Smooth muscle cell (in vitro differentiated cells): ENCODE data around the gene PPIH. TPM values are rescaled to one million over a fixed set of nuclear protein-coding genes. Genes with fewer than 3 reads are reported as not detected.

ENCODE experiments used
- DNase-seq: peaks from one replicate; lab custom pipeline; 2025; ENCODE audit not compliant: unreplicated experiment; lab: John Stamatoyannopoulos, UW
- H2AFZ ChIP-seq: fragments of 200-600 bp; sonication (generic); 2 replicates; pipeline ENCODE4 v1.6.0; 2016; ENCODE audit warnings: antibody characterized with exemption, low read depth, mild to moderate bottlenecking
- H3F3A ChIP-seq: fragments of 200-600 bp; sonication (generic); 2 replicates; pipeline ENCODE4 v1.6.0; 2017; ENCODE audit warnings: antibody characterized with exemption, low read depth
- H3K27ac ChIP-seq: fragments of 200-600 bp; sonication (generic); 2 replicates; pipeline ENCODE4 v1.5.1; 2016; ENCODE audit warnings: low read depth, mild to moderate bottlenecking
- H3K27me3 ChIP-seq: fragments of 200-600 bp; sonication (generic); 2 replicates; pipeline ENCODE4 v1.6.1; 2016; ENCODE audit warnings: low read depth, mild to moderate bottlenecking
- H3K36me3 ChIP-seq: fragments of 200-600 bp; sonication (generic); 2 replicates; pipeline ENCODE4 v1.5.1; 2016; ENCODE audit warnings: low read depth
- H3K4me1 ChIP-seq: fragments of 200-600 bp; sonication (generic); 2 replicates; pipeline ENCODE4 v1.5.1; 2016; ENCODE audit warnings: low read depth
- H3K4me2 ChIP-seq: fragments of 200-600 bp; sonication (generic); 2 replicates; pipeline ENCODE4 v1.6.0; 2016; ENCODE audit warnings: mild to moderate bottlenecking
- H3K4me3 ChIP-seq: fragments of 200-600 bp; sonication (generic); 2 replicates; pipeline ENCODE4 v1.5.1; 2016; ENCODE audit warnings: mild to moderate bottlenecking
- H3K79me2 ChIP-seq: fragments of 200-600 bp; sonication (generic); 2 replicates; pipeline ENCODE4 v1.6.0; 2016; ENCODE audit warnings: low read depth, mild to moderate bottlenecking
- H3K9ac ChIP-seq: fragments of 200-600 bp; sonication (generic); 2 replicates; pipeline ENCODE4 v1.6.0; 2016; ENCODE audit warnings: low read depth
- H3K9me3 ChIP-seq: fragments of 200-600 bp; sonication (generic); replicated peaks from 2 replicates; pipeline ENCODE4 v1.5.1; 2016; ENCODE audit warnings: low read depth
- H4K20me1 ChIP-seq: fragments of 200-600 bp; sonication (generic); 2 replicates; pipeline ENCODE4 v1.6.0; 2016; ENCODE audit warnings: low read depth
- CTCF ChIP-seq: fragments of 200-600 bp; sonication (generic); IDR thresholded peaks from 2 replicates; pipeline ENCODE4 v1.5.1; 2017; ENCODE audit warnings: borderline replicate concordance, mild to moderate bottlenecking, antibody characterized with exemption; ENCODE audit not compliant: insufficient read depth, poor library complexity, severe bottlenecking
- WGBS: methylation state at CpG from one replicate; pipeline ENCODE4 v1.1.7; 2016; ENCODE audit warnings: low lambda C conversion rate; 5-methylcytosine and 5-hydroxymethylcytosine counted together
- polyA plus RNA-seq: library from polyadenylated mRNA; unstranded; fragments of >200 nt; fragmentation: Nextera tagmentation; extraction: Ambion mirVana; gene quantifications from 2 replicates; pipeline ENCODE4 v1.2.1, GENCODE V29; 2016
- total RNA-seq: library from RNA; depleted of rRNA; stranded (reverse); fragments of >200 nt; gene quantifications from 2 replicates; pipeline ENCODE4 v1.2.3, GENCODE V29; 2014

The PPIH gene
- total and polyA plus RNA-seq, 2 experiments from 2014 or later: 38.5 to 42.9 TPM

GRCh38 chr1:42684139-42684538 is 25.9 kb downstream of the PPIH start:
- H3K9ac ChIP-seq: peak overlapping the region; percentile 53
- H3K27me3 ChIP-seq: no peaks in the 10 kb centered on the region
- H4K20me1 ChIP-seq: peaks cover 63% of the 10 kb centered on the region
- peak overlapping the region; percentile 93 for H3K4me2 ChIP-seq
- DNase-seq: no peak
- peak overlapping the region; percentile 74 for H3K4me3 ChIP-seq
- H3K36me3 ChIP-seq: no peaks in the 10 kb centered on the region
- H3K4me1 ChIP-seq: peaks cover 44% of the 10 kb centered on the region
- peak overlapping the region; percentile 4 for H3K27ac ChIP-seq
- TF ChIP-seq CTCF: no peak
- peaks cover 7% of the 10 kb centered on the region for H3F3A ChIP-seq
- 30% methylated on average over 5 of the region's 5 CpGs for WGBS
- no peak overlapping the region for H2AFZ ChIP-seq
- H3K79me2 ChIP-seq: peaks cover 63% of the 10 kb centered on the region
- H3K9me3 ChIP-seq: no peaks in the 10 kb centered on the region

GRCh38 chr1:42686418-42686817 is 28.2 kb downstream of the PPIH start:
- Histone ChIP-seq H3F3A (no peaks in the 10 kb centered on the region), H3K9ac (no peak overlapping the region), H3K79me2 (peaks cover 85% of the 10 kb centered on the region), H3K36me3 (no peaks in the 10 kb centered on the region), H2AFZ (no peak overlapping the region), H3K4me3 (no peak overlapping the region), H3K4me1 (peaks cover 36% of the 10 kb centered on the region), H4K20me1 (peaks cover 85% of the 10 kb centered on the region), H3K4me2 (peak overlapping the region; percentile 93), H3K9me3 (no peaks in the 10 kb centered on the region), H3K27ac (no peak overlapping the region), H3K27me3 (no peaks in the 10 kb centered on the region)
- TF ChIP-seq CTCF: no peak
- no peak for DNase-seq
- 89% methylated on average over 4 of the region's 4 CpGs for WGBS

GRCh38 chr1:42689912-42690311 is 31.7 kb downstream of the PPIH start:
- no peaks in the 10 kb centered on the region for H3K27me3 ChIP-seq
- H2AFZ ChIP-seq: no peak overlapping the region
- no peak for TF ChIP-seq CTCF
- H3K79me2 ChIP-seq: peaks cover 100% of the 10 kb centered on the region
- H3K9ac ChIP-seq: no peak overlapping the region
- no peaks in the 10 kb centered on the region for H3F3A ChIP-seq
- no peaks in the 10 kb centered on the region for H3K9me3 ChIP-seq
- no peak for DNase-seq
- H4K20me1 ChIP-seq: peaks cover 100% of the 10 kb centered on the region
- 92% methylated on average over 3 of the region's 3 CpGs for WGBS
- H3K27ac ChIP-seq: no peak overlapping the region
- H3K36me3 ChIP-seq: peaks cover 3% of the 10 kb centered on the region
- H3K4me1 ChIP-seq: peaks cover 38% of the 10 kb centered on the region
- H3K4me3 ChIP-seq: no peak overlapping the region
- H3K4me2 ChIP-seq: no peak overlapping the region

GRCh38 chr1:42690477-42691156 is 32.4 kb downstream of the PPIH start:
- Histone ChIP-seq H3K4me1 (peaks cover 31% of the 10 kb centered on the region), H3F3A (no peaks in the 10 kb centered on the region), H2AFZ (no peak overlapping the region), H3K9ac (no peak overlapping the region), H3K36me3 (peaks cover 4% of the 10 kb centered on the region), H3K27me3 (no peaks in the 10 kb centered on the region), H3K4me2 (no peak overlapping the region), H3K9me3 (no peaks in the 10 kb centered on the region), H3K4me3 (no peak overlapping the region), H3K79me2 (peaks cover 100% of the 10 kb centered on the region), H3K27ac (no peak overlapping the region), H4K20me1 (peaks cover 100% of the 10 kb centered on the region)
- TF ChIP-seq CTCF: peak; percentile 3
- no peak for DNase-seq
- WGBS: 86% methylated on average over 1 of the region's 1 CpG
